GM12878 (cell line): ENCODE results near the gene TECTB. TPM values are rescaled to one million over a fixed set of nuclear protein-coding genes. Genes with fewer than 3 reads are reported as not detected.

ENCODE experiments used
- ATAC-seq: fragments of 200-7000 bp; cut with Tn5 transposase; 3 replicates; pipeline ENCODE4 v1.9.1; 2020; ENCODE audit warnings: mild to moderate bottlenecking, moderate library complexity
- BruUV-seq: library from RNA; stranded (reverse); fragments of 400-500 nt; replicated peaks from 2 replicates; lab custom pipeline; 2021; lab: Mats Ljungman, UMichigan
- CTCF ChIA-PET: fragments of 300-600 bp; sonication (Branson Sonifier 250); formaldehyde crosslinking; extraction: SDS; loops from one replicate; lab custom pipeline; 2021; ENCODE audit warnings: inconsistent platforms; lab: Yijun Ruan, JAX
- POLR2A ChIA-PET: fragments of 350-600 bp; formaldehyde crosslinking; extraction: SDS; loops from one replicate; lab custom pipeline; 2021; ENCODE audit warnings: inconsistent platforms; lab: Charles Lee
- RAD21 ChIA-PET: fragments of 300-600 bp; sonication (Branson Sonifier 250); formaldehyde crosslinking; loops from one replicate; lab custom pipeline; 2023; ENCODE audit warnings: antibody characterized with exemption; ENCODE audit not compliant: unreplicated experiment; lab: Charles Lee
- SMC1A ChIA-PET: fragments of 300-600 bp; sonication (Branson Sonifier 250); formaldehyde crosslinking; loops from one replicate; lab custom pipeline; 2023; ENCODE audit not compliant: unreplicated experiment, uncharacterized antibody; lab: Charles Lee
- DNase-seq: peaks from one replicate; pipeline ENCODE4 v3.0.0-alpha.2; 2011; ENCODE audit warnings: low read depth, low spot score
- FAIRE-seq: peaks from 3 replicates; lab custom pipeline; 2011; peaks lifted over from hg19 to GRCh38; lab: Jason Lieb, UNC
- H2AFZ ChIP-seq: 2 replicates; pipeline ENCODE4 v1.6.0; 2011; ENCODE audit warnings: low read depth, low read length, control low read depth; ENCODE audit not compliant: control insufficient read depth
- H3K27ac ChIP-seq: 2 replicates; pipeline ENCODE4 v1.5.1; 2011; ENCODE audit warnings: control low read depth; ENCODE audit not compliant: control insufficient read depth, insufficient read depth
- H3K27me3 ChIP-seq, 2 experiments: replicated peaks in 1 of 2; 2 replicates each; pipeline versions ENCODE4 v1.6.0 to v1.6.1; 2011; ENCODE audit warnings: low read length in 1 of 2; ENCODE audit not compliant: control insufficient read depth in 2 of 2, insufficient read depth in 2 of 2
- H3K36me3 ChIP-seq, 2 experiments: 2 replicates each; pipeline ENCODE4 v1.5.1; 2011; ENCODE audit warnings: low read length in 1 of 2; ENCODE audit not compliant: control insufficient read depth in 2 of 2, insufficient read depth in 2 of 2
- H3K4me1 ChIP-seq: 2 replicates; pipeline ENCODE4 v1.6.1; 2011; ENCODE audit warnings: mild to moderate bottlenecking, low read length, moderate library complexity, mixed read lengths; ENCODE audit not compliant: control insufficient read depth, insufficient read depth
- H3K4me2 ChIP-seq: 2 replicates; pipeline ENCODE4 v1.6.0; 2011; ENCODE audit warnings: control low read depth; ENCODE audit not compliant: control insufficient read depth, insufficient read depth
- H3K4me3 ChIP-seq: fragments of 200-600 bp; sonication (generic); 2 replicates; pipeline ENCODE4 v1.5.1; 2016
- H3K79me2 ChIP-seq: 2 replicates; pipeline ENCODE4 v1.6.0; 2011; ENCODE audit warnings: low read length; ENCODE audit not compliant: control insufficient read depth, insufficient read depth
- H3K9ac ChIP-seq: 2 replicates; pipeline ENCODE4 v1.8.0; 2011; ENCODE audit warnings: low read length, control low read depth, mixed read lengths; ENCODE audit not compliant: control insufficient read depth, insufficient read depth
- H3K9me3 ChIP-seq: replicated peaks from 3 replicates; pipeline ENCODE4 v1.5.1; 2011; ENCODE audit warnings: mild to moderate bottlenecking, low read length; ENCODE audit not compliant: control insufficient read depth, insufficient read depth
- H4K20me1 ChIP-seq: 2 replicates; pipeline ENCODE4 v1.6.0; 2011; ENCODE audit not compliant: control insufficient read depth, insufficient read depth
- BCL11A ChIP-seq: IDR thresholded peaks from 2 replicates; pipeline ENCODE4 v1.6.1; 2011; ENCODE audit warnings: low read depth, low read length
- BMI1 ChIP-seq: fragments of 450-650 bp; IDR thresholded peaks from 2 replicates; pipeline ENCODE4 v1.6.1; 2016; ENCODE audit warnings: mild to moderate bottlenecking, moderate library complexity, borderline replicate concordance
- CHD2 ChIP-seq: IDR thresholded peaks from 2 replicates; pipeline ENCODE4 v1.6.1; 2011; ENCODE audit warnings: low read depth, low read length, improper control_type of control experiment, borderline replicate concordance
- DPF2 ChIP-seq: fragments of 450-650 bp; IDR thresholded peaks from 2 replicates; pipeline ENCODE4 v1.6.1; 2017; ENCODE audit warnings: mild to moderate bottlenecking
- ESRRA ChIP-seq: IDR thresholded peaks from 2 replicates; pipeline ENCODE4 v1.6.1; 2012; ENCODE audit warnings: mild to moderate bottlenecking, low read length, improper control_type of control experiment
- GATAD2B ChIP-seq: fragments of 450-650 bp; conservative IDR thresholded peaks from 2 replicates; pipeline ENCODE4 v1.6.1; 2017; ENCODE audit warnings: low read depth, mild to moderate bottlenecking, moderate library complexity
- MEF2A ChIP-seq: IDR thresholded peaks from 2 replicates; pipeline ENCODE4 v1.6.1; 2011; ENCODE audit warnings: low read depth, mild to moderate bottlenecking, low read length, moderate library complexity; ENCODE audit not compliant: insufficient read depth
- MEF2B ChIP-seq: fragments of 450-650 bp; IDR thresholded peaks from 2 replicates; pipeline ENCODE4 v1.6.1; 2018; ENCODE audit warnings: mild to moderate bottlenecking, moderate library complexity; ENCODE audit not compliant: partially characterized antibody, poor library complexity, severe bottlenecking
- MYC ChIP-seq: IDR thresholded peaks from 2 replicates; pipeline ENCODE4 v1.6.1; 2011; ENCODE audit warnings: mild to moderate bottlenecking, low read length, moderate library complexity, inconsistent platforms; ENCODE audit not compliant: insufficient read depth, insufficient replicate concordance, insufficient read length, severe bottlenecking
- PML ChIP-seq: IDR thresholded peaks from 2 replicates; pipeline ENCODE4 v1.6.1; 2012; ENCODE audit warnings: low read length, inconsistent platforms
- RBBP5 ChIP-seq: fragments of 200-600 bp; sonication (generic); conservative IDR thresholded peaks from 2 replicates; pipeline ENCODE4 v1.6.1; 2016
- RUNX3 ChIP-seq: IDR thresholded peaks from 2 replicates; pipeline ENCODE4 v1.6.1; 2012; ENCODE audit warnings: low read length, inconsistent platforms
- SIN3A ChIP-seq: IDR thresholded peaks from 2 replicates; pipeline ENCODE4 v1.6.1; 2012; ENCODE audit warnings: low read depth, low read length, improper control_type of control experiment
- TCF3 ChIP-seq: IDR thresholded peaks from 2 replicates; pipeline ENCODE4 v1.6.1; 2012; ENCODE audit warnings: low read depth, mild to moderate bottlenecking, low read length, borderline replicate concordance; ENCODE audit not compliant: insufficient read depth
- ZSCAN29 ChIP-seq: fragments of 450-650 bp; IDR thresholded peaks from 2 replicates; pipeline ENCODE4 v1.6.1; 2017; ENCODE audit warnings: mild to moderate bottlenecking, moderate library complexity
- WGBS: methylation state at CpG from one replicate; pipeline ENCODE4 v1.1.6; 2016; ENCODE audit warnings: low lambda C conversion rate; ENCODE audit not compliant: insufficient replicate concordance, insufficient coverage; ENCODE audit errors: missing lambda C conversion rate; 5-methylcytosine and 5-hydroxymethylcytosine counted together
- in situ Hi-C: fragments of 300-500 bp; cut with MboI; formaldehyde crosslinking; loops from 9 replicates; pipeline ENCODE4 v1.14.3; 2018; ENCODE audit warnings: mixed read lengths
- intact Hi-C: fragments of 100-400 bp; cut with micrococcal nuclease; formaldehyde crosslinking; loops from one replicate; pipeline ENCODE4 v1.14.2; 2022; ENCODE audit not compliant: unreplicated experiment
- polyA plus RNA-seq, 11 experiments: library from polyadenylated mRNA; depleted of rRNA in 4 of 11; unstranded in 6 of 11; stranded (reverse) in 5 of 11; fragments of >200 nt; fragmentation: Nextera tagmentation in 4 of 11; fragmentation: Illumina TruSeq in 1 of 11; extraction: Ambion mirVana in 4 of 11; extraction: Trizol in 1 of 11; gene quantifications; 1 replicate in 1 of 11; 2 replicates in 10 of 11; pipeline versions ENCODE4 v1.2.1 to v1.2.3, GENCODE V29; 2011 to 2016; ENCODE audit warnings: inconsistent platforms in 2 of 11, missing spikeins in 2 of 11, low read depth in 1 of 11
- total RNA-seq, 4 experiments: library from RNA; depleted of rRNA in 3 of 4; stranded (reverse); fragments of >200 nt in 3 of 4; fragmentation: Illumina TruSeq in 1 of 4; extraction: Trizol in 1 of 4; gene quantifications; 2 replicates each; pipeline versions ENCODE4 v1.2.1 to v1.2.3, GENCODE V29; 2013 to 2021
- TF ChIP-seq, protein P1 (sequence below): fragments of 450-650 bp; formaldehyde crosslinking; IDR thresholded peaks from 2 replicates; pipeline ENCODE4 v1.5.0; 2022; ENCODE audit warnings: mild to moderate bottlenecking, missing genetic modification characterization
- TF ChIP-seq, protein P2 (sequence below): IDR thresholded peaks from 2 replicates; pipeline ENCODE4 v1.6.1; 2012; ENCODE audit warnings: mild to moderate bottlenecking, low read depth, low read length

Gene TECTB
- total and polyA plus RNA-seq, 10 of the 15 experiments (the other 5 are each of a cell fraction or from before 2014, with no cell fraction given): not detected

DNA sequence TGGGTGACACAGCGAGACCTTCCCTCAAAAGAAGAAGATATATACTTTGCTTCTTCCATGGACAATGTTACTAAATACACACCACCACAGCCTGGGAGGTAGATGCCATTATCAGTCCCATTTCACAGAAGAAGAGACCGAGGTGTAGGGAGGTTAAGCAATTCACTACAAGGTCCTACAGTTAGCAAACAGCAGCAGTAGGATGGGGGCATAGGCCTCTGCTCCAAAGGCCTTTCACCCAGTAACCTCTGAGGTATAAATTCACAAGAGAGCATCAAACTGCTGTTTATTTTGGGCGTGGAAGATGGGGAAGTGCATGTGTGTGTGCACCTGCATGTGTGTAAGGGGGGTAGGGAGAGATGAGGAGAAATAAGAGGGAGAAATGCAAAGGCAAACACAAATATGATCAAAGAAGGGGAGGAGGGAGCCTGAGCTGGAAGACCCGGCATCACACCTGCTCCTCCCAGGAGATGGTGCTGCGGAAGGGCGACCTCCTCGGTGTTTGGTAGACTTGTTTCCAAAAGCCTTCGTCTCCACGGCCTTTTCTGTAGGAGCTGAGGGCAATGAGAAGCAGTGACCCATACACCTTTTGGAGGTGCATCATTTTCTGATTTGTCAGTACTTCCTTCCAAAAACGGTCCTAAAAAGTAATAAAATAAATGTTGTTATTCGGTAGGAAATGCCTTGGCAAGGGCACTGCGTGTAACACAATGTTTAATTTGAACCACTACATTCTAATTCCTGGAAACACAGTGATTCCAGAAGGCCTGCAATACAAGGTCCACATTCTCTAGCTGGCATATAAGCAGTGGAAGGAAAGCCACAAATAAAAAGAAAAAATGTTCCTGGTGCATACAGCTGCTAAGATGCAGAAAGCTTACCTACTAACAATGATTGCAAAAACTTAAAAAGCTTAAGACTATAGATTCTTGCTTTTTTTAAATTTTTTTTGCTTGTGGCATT lies 64.8 kb downstream of the TECTB start (continued):
- TF ChIP-seq PML (no peak), GATAD2B (no peak), RBBP5 (no peak), SIN3A (no peak), CHD2 (no peak)
- TF ChIP-seq, protein P1, sequence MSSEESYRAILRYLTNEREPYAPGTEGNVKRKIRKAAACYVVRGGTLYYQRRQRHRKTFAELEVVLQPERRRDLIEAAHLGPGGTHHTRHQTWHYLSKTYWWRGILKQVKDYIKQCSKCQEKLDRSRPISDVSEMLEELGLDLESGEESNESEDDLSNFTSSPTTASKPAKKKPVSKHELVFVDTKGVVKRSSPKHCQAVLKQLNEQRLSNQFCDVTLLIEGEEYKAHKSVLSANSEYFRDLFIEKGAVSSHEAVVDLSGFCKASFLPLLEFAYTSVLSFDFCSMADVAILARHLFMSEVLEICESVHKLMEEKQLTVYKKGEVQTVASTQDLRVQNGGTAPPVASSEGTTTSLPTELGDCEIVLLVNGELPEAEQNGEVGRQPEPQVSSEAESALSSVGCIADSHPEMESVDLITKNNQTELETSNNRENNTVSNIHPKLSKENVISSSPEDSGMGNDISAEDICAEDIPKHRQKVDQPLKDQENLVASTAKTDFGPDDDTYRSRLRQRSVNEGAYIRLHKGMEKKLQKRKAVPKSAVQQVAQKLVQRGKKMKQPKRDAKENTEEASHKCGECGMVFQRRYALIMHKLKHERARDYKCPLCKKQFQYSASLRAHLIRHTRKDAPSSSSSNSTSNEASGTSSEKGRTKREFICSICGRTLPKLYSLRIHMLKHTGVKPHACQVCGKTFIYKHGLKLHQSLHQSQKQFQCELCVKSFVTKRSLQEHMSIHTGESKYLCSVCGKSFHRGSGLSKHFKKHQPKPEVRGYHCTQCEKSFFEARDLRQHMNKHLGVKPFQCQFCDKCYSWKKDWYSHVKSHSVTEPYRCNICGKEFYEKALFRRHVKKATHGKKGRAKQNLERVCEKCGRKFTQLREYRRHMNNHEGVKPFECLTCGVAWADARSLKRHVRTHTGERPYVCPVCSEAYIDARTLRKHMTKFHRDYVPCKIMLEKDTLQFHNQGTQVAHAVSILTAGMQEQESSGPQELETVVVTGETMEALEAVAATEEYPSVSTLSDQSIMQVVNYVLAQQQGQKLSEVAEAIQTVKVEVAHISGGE (CRISPR knock-in tag): no peak

DNA sequence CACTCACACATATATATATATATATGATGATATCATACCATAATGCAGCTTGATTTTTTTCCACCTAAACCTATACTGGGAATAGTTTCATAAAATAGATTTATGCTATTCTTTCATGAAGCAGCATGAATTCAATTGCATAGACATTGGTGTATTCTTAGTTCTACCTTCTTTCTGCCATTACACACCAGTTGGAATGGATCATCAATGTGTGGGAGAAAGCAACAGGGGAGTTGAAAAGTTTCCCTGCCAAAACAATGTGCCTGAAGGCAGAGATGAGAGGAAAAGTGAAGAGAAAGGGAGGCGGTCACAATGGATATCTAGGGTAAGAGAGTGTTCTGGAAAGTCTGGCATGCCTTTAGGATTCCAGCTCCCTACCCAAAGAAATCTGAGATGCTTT lies 65.6 kb downstream of the TECTB start:
- Histone ChIP-seq H2AFZ (no peak overlapping the region), H3K27ac (no peak overlapping the region), H3K4me1 (no peaks in the 10 kb centered on the region), H3K9me3 (no peaks in the 10 kb centered on the region), H3K4me3 (no peak overlapping the region), H3K27me3 (no peaks in the 10 kb centered on the region), H3K79me2 (no peaks in the 10 kb centered on the region), H3K9ac (no peak overlapping the region), H4K20me1 (no peaks in the 10 kb centered on the region), H3K4me2 (no peak overlapping the region), H3K36me3 (no peaks in the 10 kb centered on the region)
- intact Hi-C loops (no loop called here), in situ Hi-C loops (no loop called here)
- DNase-seq (no peak), FAIRE-seq (no peak), ATAC-seq (no peak)
- ChIA-PET RAD21 (no interaction called here), SMC1A (interaction anchor here (1.6 to 1.7 kb wide), 2 partner anchors 9 to 18 kb away, joined by 4 read pairs; no protein-coding TSS in a partner anchor), CTCF (interaction anchor here (0.6 to 1.5 kb wide), 4 partner anchors 9 to 86 kb away, joined by 3 to 4 read pairs (median 3); no protein-coding TSS in a partner anchor), POLR2A (no interaction called here)
- BruUV-seq: no TSS peak
- 89% methylated on average over 1 of the region's 1 CpG for whole genome bisulfite sequencing
- no peak for TF ChIP-seq TCF3
- TF ChIP-seq RUNX3: no peak
- no peak for TF ChIP-seq BCL11A
- no peak for TF ChIP-seq ZSCAN29
- TF ChIP-seq, protein P2, sequence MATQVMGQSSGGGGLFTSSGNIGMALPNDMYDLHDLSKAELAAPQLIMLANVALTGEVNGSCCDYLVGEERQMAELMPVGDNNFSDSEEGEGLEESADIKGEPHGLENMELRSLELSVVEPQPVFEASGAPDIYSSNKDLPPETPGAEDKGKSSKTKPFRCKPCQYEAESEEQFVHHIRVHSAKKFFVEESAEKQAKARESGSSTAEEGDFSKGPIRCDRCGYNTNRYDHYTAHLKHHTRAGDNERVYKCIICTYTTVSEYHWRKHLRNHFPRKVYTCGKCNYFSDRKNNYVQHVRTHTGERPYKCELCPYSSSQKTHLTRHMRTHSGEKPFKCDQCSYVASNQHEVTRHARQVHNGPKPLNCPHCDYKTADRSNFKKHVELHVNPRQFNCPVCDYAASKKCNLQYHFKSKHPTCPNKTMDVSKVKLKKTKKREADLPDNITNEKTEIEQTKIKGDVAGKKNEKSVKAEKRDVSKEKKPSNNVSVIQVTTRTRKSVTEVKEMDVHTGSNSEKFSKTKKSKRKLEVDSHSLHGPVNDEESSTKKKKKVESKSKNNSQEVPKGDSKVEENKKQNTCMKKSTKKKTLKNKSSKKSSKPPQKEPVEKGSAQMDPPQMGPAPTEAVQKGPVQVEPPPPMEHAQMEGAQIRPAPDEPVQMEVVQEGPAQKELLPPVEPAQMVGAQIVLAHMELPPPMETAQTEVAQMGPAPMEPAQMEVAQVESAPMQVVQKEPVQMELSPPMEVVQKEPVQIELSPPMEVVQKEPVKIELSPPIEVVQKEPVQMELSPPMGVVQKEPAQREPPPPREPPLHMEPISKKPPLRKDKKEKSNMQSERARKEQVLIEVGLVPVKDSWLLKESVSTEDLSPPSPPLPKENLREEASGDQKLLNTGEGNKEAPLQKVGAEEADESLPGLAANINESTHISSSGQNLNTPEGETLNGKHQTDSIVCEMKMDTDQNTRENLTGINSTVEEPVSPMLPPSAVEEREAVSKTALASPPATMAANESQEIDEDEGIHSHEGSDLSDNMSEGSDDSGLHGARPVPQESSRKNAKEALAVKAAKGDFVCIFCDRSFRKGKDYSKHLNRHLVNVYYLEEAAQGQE: no peak
- no peak for TF ChIP-seq MEF2A
- TF ChIP-seq ESRRA: no peak
- TF ChIP-seq MEF2B: no peak
- no peak for TF ChIP-seq DPF2
- no peak for TF ChIP-seq BMI1
- no peak for TF ChIP-seq MYC
